Endometrial microvascular endothelial cells (primary cell): ENCODE results near the gene MMS19. TPM values are rescaled to one million over a fixed set of nuclear protein-coding genes. Genes with fewer than 3 reads are reported as not detected.

ENCODE experiments used
- in situ Hi-C: cut with HindIII; loops from 2 replicates; pipeline ENCODE4 v1.10.0; 2017; ENCODE audit warnings: low sequenced_read_pairs, low pct_unique_long_range_greater_than_20kb; ENCODE audit errors: inconsistent ontology term
- total RNA-seq: library from RNA; depleted of rRNA; stranded (reverse); fragments of >200 nt; gene quantifications from one replicate; pipeline ENCODE4 v1.2.3, GENCODE V29; 2015; ENCODE audit errors: inconsistent ontology term

Gene MMS19
- total RNA-seq, 1 donor from 2014 or later = 91.4 TPM

GRCh38 chr10:97510686-97511085, 12.5 kb upstream of the MMS19 start:
- in situ Hi-C loops = no loop called here

- in situ Hi-C loops = no loop called here
Observed at GRCh38 chr10:97509120-97509680, 11.0 kb upstream of the MMS19 start.

GRCh38 chr10:97508342-97508741, 10.1 kb upstream of the MMS19 start:
- in situ Hi-C loops = no loop called here

- in situ Hi-C loops = no loop called here
Observed at GRCh38 chr10:97506199-97506991, 8.2 kb upstream of the MMS19 start.

- in situ Hi-C loops = no loop called here
Observed at GRCh38 chr10:97505152-97505551, 6.9 kb upstream of the MMS19 start.

- in situ Hi-C loops = no loop called here
Observed at GRCh38 chr10:97503406-97503805, 5.2 kb upstream of the MMS19 start.

GRCh38 chr10:97502916-97503315, 4.7 kb upstream of the MMS19 start:
- in situ Hi-C loops = no loop called here

- in situ Hi-C loops = no loop called here
Observed at GRCh38 chr10:97500297-97500575, 2.0 kb upstream of the MMS19 start.

GRCh38 chr10:97499561-97500296, 1.5 kb upstream of the MMS19 start:
- in situ Hi-C loops = no loop called here

- in situ Hi-C loops = no loop called here
Observed at GRCh38 chr10:97498841-97499560, 779 bp upstream of the MMS19 start, which contains the start of gene UBTD1. Gene UBTD1, plus strand, starts transcription at chr10:97498924. Its CDS starts 280 bp downstream, at chr10:97499204.

GRCh38 chr10:97497572-97498075, 598 bp downstream of the MMS19 start:
- in situ Hi-C loops = no loop called here

GRCh38 chr10:97494863-97495506, 3.2 kb downstream of the MMS19 start:
- in situ Hi-C loops = no loop called here

- in situ Hi-C loops = no loop called here
Observed at GRCh38 chr10:97494151-97494550, 4.1 kb downstream of the MMS19 start.

- in situ Hi-C loops = no loop called here
Observed at GRCh38 chr10:97490592-97490991, 7.6 kb downstream of the MMS19 start.

GRCh38 chr10:97485647-97486281, 12.5 kb downstream of the MMS19 start:
- in situ Hi-C loops = no loop called here

- in situ Hi-C loops = no loop called here
Observed at GRCh38 chr10:97483921-97484320, 14.3 kb downstream of the MMS19 start.

GRCh38 chr10:97483506-97483905, 14.7 kb downstream of the MMS19 start:
- in situ Hi-C loops = no loop called here

GRCh38 chr10:97482381-97482780, 15.8 kb downstream of the MMS19 start:
- in situ Hi-C loops = no loop called here
